GM21619 (cell line): ENCODE data around the gene MEN1.

Source experiments
- ATAC-seq: cut with Tn5 transposase; IDR thresholded peaks from one replicate; pipeline ENCODE4 v1.9.1; 2021; ENCODE audit not compliant: unreplicated experiment

Gene MEN1

GRCh38 chr11:64810271-64810890, at the start of gene MEN1:
TSS of gene MEN1 (minus strand) at chr11:64810551. CDS start at chr11:64810109, 442 bp downstream.
- peak; percentile 58 for ATAC-seq

DNA sequence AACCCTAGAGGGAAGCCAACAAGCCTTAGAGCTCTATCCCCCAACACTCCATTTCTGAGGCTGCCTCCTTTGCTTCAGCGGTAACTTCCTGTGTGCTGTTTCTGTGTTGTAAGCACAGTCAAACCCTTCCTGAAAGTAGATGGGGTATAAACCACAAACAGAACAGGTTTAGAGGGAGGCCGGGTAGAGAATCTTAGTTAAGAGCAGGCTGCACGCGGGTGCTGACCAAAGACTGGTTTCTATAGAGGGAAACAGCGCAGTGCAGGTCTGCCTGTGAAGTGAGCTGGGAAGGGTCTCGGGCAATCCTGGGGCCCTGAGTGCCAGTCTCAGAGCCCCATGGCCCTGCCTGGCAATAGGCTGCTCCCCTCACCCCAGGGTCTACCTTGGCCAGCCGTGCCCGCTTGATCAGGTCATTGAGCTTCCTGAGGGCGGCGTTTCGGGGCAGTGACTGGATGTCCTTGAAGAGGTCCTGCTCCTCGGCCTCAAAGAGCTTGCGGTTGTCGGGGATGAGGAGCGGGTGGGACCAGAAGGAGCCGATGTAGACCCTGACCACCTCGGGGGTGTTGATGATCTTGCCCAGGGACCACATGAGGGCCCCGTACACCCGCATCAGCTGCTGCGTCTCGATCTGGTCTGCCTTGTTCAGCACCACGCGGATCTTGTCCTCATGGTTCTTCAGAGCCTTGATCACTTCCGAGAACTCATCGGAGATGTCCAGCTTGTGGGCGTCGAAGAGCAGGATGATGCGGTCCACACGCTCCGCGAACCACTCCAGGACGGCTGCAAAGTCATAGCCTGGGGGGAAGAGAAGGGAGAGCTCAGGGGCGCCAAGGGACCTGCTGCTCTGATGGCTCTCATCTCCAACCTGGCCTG, 49.4 kb upstream of the MEN1 start:
- ATAC-seq = peak; percentile 64

DNA sequence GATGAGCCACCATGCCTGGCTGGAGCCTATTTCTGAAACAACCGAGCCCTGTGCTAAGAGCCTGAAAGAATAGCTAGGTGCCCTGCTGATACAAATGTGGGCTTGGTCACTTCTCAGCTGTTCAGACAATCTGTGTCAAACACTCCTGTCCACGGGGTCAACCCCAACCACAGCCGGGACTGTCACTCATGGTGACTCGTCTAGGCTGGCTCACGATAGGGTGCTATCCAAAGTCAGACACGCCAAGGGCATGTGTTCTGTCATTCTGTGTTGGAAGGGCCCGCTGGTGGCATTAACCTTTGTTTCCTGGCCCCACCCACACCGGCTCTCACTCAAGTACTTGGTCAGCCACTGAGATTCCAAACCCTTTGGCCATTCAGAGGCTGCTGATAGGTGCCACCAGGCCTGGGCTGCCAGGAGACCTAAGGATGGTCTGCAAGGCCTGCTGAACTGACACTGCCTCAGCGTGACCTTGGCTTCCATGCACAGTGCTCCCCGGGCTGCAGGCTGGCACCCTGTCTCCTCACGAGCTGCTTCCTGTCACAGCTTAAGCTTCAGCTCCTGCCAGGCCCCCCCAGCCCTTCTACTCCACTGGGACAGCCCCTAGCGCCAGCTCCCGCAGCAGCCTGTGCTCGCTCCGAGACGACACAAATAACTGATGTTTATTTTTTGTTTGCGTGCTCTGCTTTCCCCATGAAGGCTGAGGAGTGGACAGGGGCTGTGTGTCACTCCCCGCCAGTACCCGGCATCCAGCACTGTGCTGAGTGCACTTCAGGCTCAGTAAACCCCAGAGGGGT, 48.3 kb upstream of the MEN1 start:
- no peak for ATAC-seq

DNA sequence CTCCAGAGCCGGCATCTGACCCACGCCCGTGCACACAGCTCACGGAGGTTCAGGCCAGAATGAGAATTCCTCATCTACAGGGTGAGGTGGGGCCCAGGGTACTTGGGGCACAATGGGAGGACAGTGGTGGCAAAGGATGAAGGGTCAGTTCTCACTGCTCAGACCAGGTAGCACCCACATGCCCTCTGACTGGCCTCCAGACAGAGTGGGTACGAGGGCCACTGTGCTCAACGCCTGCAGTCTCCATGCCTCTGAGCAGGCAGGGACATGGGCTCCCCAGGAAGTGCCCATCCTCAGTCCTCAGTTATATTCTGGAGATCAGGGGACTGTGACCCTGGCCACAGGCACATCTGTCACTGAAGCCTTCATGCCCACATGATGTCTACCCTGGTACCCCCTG, 47.1 kb upstream of the MEN1 start:
- ATAC-seq = no peak

DNA sequence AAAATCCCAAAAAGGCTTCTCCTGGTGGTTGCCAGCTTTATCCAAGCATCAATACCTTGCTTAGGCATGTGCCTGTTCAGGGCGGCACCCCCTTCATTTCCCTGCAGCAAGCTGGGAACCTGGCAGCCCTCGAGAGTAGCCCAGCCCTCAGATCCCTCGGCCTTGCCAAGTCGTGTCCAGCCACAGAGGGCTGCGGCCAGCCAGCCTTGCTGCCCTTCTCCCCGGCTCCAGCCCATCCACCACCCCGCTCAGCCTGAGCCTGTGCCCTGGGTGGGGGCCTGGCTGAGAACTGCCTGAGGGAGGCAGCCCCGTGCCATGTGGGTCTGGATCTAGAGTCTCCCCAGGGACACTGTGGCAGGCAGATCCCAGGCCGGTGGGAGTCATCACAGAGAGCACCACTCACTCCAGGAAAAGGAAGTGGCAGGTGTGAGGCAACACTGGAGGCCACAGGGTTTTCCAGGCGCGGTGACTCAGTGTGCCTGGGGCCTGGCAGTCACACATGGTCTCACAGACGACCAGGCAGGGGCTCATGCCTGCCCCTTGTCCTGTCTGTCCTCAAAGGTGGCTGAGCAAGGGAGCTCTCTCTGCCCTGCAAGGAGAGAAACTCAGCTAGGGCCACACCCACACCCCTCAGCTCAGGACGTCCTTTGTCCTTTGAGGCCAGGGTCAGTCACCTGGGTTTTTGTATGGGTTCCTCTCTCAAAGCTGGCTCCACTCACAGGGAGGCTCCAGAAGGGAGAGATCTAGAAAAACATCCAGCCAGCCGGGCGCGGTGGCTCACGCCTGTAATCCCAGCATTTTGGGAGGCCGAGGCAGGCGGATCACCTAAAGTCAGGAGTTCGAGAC, 46.3 kb upstream of the MEN1 start:
- no peak for ATAC-seq

DNA sequence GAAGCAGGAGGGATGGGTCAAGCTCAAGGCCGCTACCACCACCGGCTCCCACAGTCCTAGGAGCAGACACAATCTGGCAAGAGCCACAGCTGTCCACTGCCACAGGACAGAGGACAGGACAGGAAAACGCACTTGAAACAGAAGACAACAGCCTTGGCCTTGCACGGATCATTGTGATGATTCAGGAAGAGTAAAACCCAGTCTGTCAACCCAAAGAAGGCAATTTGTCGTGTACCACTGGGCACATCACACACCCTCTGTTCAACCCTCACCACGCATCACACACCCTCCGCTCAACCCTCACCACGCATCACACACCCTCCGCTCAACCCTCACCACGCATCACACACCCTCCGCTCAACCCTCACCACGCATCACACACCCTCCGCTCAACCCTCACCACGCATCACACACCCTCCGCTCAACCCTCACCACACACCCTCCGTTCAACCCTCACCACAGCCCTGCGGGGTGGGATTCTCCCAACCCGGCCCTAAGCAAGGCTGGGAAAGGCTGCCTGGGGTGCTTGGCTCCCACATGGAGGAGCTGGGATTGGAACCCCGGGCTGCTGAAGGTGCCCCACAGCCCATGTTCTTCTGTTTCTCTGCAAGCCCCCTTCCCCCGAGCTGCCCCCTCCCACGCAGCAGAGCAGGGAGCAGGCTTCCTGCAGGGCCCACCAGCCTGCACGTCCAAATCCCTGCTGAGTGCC, 45.4 kb upstream of the MEN1 start:
- no peak for ATAC-seq

DNA sequence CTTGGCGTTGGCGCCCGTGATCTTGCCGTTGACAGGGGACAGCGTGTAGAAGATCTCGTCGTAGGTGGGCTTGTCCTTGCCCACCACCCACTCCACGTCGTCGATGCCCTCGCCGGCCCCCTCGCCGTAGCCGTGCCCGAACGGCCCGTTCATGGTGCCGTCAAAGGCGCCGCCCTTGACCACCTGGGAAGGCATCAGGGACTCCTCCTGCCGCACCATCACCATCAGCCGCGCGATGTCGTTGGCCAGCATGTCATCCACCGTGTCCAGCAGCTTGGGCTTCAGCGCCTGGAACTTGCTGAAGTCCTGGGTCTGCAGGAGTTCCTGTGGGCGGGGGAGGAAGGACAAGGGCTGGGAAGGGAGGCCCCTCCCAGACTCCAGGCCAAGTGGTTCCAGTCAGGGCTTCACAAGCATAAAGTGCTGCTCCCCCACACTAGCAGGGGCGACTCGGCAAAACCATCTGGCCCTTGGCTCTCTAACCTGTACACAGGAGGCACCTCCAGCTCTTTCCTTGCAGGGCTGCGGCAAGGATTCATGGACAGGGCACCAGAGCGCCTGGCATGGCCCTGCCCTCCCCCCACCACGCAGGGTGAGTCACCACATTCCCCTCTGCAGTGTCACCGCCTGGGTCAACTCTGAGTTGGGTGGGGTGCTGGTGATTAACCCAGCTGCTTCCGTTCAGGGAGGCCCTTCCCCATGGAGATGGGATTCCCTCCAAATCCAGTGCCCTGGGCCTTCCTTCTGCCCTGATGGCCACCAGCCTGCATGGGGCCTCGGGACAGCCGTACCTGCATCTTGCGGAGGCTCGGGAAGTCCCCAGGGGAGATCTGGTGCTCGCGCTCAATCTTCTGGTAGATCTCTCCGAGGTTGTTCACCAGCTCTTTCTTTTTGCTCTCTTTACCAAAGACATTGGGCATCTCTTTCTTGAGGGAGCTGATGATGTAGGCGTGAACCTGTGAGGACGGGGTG, 44.5 kb upstream of the MEN1 start:
- no peak for ATAC-seq

DNA sequence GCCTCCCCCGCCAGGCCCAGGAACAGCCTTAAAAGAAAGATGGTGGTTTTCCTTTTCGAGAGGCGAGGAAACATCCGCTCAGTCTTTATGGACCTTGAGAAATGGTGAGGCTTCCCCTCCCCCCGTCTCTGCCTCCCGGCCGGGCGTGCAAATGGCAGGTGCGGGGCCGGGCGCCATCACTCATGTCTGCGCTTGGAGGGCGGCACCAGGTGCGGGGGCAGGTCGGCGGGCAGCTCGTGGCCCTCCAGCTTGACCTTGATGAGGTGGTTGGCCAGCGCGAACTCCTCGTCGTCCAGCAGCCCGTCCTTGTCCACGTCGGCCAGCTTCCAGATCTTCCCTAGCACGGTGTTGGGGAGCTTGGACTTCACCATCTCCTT, 43.8 kb upstream of the MEN1 start:
- ATAC-seq = no peak

DNA sequence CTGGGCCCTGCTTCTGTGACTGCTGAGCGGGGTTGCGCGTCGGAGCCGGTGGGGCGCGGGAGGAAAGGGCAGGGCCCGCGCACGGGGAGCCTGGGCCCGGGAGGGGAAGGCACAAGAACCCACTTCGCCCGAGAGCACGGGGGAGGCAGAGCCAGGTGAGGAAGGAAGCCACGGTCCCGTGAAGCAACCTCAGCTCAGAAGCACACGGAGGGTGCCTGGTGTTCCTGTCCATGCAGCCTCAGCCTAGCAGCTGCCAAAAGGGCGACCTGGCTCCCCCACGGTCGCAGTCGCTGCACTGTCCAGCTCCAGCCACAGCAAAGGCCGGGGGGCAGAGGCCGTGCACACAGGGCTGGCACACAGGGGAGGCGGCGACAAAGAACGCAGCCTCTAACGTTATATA, 43.4 kb upstream of the MEN1 start:
- ATAC-seq = no peak

DNA sequence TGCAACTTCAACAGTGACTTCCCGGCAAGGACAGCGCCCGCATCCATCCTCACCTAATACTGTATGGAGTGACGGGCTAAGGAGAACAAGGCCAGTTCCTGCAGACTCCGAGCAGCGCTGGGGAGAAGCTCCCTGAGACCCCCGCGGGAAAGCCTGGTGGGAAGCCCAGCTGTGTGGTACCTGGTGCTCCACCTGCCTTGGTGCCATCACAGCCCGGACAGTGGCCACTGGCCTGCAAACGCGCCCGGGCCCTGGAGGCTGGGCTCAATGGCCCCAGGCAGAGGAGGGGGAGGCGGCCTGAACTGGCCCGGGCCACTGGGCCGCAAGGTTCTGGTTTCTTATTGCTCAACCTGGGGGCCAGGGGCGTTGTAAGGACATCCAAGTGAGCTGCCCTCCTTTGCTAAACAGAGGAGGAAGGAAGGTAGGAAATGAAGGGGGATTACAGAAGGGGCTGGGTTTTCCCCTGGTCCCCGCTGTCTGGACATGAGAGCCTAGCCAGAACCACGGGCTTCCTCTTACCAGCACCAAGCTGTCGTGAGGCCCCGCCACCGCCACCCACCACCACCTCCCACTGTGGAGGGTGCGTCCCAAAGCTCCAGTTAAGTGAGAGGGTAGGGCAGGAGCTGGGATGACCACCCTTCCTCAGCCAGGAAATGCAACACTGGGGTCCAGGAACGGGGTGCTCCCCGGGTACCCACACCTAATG, 42.6 kb upstream of the MEN1 start:
- ATAC-seq = no peak

DNA sequence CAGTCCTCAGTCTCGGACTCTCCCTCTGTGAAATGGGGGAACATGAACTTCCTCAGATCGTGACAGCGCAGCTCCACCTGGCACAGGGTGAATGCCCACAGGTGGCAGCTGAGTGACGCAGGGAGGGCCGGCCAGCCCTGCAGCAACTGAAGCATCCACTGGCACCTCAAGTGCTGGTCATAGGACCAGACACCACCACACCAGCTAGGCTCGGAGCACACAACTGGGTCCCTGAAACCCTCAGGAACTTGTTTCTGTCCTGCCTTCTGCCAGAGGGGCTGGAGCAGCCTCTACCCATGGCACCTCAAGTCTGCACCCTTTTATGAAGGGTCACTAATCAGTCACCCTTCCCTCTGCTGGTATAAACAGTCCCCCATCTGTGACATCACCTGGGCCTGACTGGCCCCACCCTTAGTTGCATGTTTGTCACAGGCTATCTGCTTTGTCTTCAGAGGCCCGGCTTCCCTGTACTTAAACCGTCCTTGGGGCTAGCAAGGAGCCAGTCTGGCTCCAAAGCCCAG, 41.5 kb upstream of the MEN1 start:
- ATAC-seq = peak; percentile 13

- ATAC-seq = peak; percentile 57
Measured at GRCh38 chr11:64850979-64851567, 40.7 kb upstream of the MEN1 start.

DNA sequence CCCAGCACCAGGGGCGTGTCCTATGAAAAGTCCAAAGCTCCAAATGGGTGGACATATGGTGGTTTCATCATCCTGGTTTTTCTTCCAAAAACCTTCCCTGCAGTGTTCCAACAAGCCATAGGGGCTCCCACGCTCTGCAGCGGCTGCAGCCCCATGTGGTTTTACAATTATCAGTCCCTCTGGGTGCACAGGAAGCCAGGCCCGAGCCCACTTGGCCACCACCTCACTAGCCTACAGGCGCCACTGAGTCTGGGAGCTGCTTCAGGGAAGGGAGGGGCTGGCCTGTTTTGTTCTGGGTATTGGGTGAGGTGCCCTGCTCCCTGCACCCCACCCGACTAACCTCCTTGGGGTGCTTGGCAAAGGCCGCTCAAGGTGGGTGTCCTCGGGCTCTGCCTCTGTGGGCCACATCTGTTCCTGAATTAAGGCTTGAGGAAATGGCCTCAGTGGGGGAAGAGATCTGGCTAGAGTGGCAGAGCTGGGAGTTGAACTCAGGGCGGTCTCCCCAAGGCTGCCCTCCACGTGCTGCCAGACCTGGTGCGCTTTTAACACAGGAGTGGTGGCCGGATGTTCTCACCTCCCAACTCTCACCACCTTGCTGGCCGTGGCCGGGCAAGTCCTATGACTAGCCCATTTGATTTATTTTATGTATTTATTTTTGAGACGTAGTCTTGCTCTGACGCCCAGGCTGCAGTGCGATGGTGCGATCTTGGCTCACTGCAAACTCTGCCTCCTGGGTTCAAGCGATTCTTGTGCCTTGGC, 39.4 kb upstream of the MEN1 start:
- ATAC-seq = no peak

GRCh38 chr11:64848826-64849597, 38.7 kb upstream of the MEN1 start:
- ATAC-seq = no peak

- no peak for ATAC-seq
Measured at GRCh38 chr11:64848214-64848825, 38.0 kb upstream of the MEN1 start.
